Measurements from ENCODE around the gene RPL26. TPM values are rescaled to one million over a fixed set of nuclear protein-coding genes. Genes with fewer than 3 reads are reported as not detected.
A peak's percentile ranks its signal among the peaks of the same experiment; 100 is the strongest.
"Not testable (repeated sequence)": the region's sequence is repeated elsewhere in the genome, so short reads cannot be mapped to it uniquely, and the experiment has no call there.

RPL26 gene
- total RNA-seq, 1 donor from 2014 or later: 1,086 TPM

- TF ChIP-seq CTCF (IDR thresholded peaks at IDR 0.05): no peak
- H3K4me1 Mint-ChIP-seq (ENCODE audit: low read depth): peaks cover 33% of the 10 kb centered on the region
- peaks cover 2% of the 10 kb centered on the region for H3K36me3 Mint-ChIP-seq (ENCODE audit: low read depth)
- H3K27ac Mint-ChIP-seq (ENCODE audit: unreplicated experiment): peak overlapping the region; percentile 73
- peak overlapping the region; percentile 16 for H3K4me3 Mint-ChIP-seq (ENCODE audit: unreplicated experiment)
- H3K9me3 Mint-ChIP-seq (ENCODE audit: low read depth): peaks cover 4% of the 10 kb centered on the region
- no peaks in the 10 kb centered on the region for H3K27me3 Mint-ChIP-seq (ENCODE audit: low read depth)
- DNase-seq (ENCODE audit: low spot score): no peak
Measured at GRCh38 chr17:8359769-8360168, 23.2 kb downstream of the RPL26 start.

- no peaks in the 10 kb centered on the region for H3K27me3 Mint-ChIP-seq (ENCODE audit: low read depth)
- no peak for TF ChIP-seq CTCF (IDR thresholded peaks at IDR 0.05)
- peaks cover 4% of the 10 kb centered on the region for H3K9me3 Mint-ChIP-seq (ENCODE audit: low read depth)
- H3K4me1 Mint-ChIP-seq (ENCODE audit: low read depth): peaks cover 34% of the 10 kb centered on the region
- no peak overlapping the region for H3K4me3 Mint-ChIP-seq (ENCODE audit: unreplicated experiment)
- no peak for DNase-seq (ENCODE audit: low spot score)
- no peak overlapping the region for H3K27ac Mint-ChIP-seq (ENCODE audit: unreplicated experiment)
- no peaks in the 10 kb centered on the region for H3K36me3 Mint-ChIP-seq (ENCODE audit: low read depth)
Measured at GRCh38 chr17:8357910-8358309, 25.1 kb downstream of the RPL26 start.

- H3K27me3 Mint-ChIP-seq (ENCODE audit: low read depth): no peaks in the 10 kb centered on the region
- no peak overlapping the region for H3K27ac Mint-ChIP-seq (ENCODE audit: unreplicated experiment)
- peaks cover 4% of the 10 kb centered on the region for H3K9me3 Mint-ChIP-seq (ENCODE audit: low read depth)
- H3K4me3 Mint-ChIP-seq (ENCODE audit: unreplicated experiment): no peak overlapping the region
- H3K4me1 Mint-ChIP-seq (ENCODE audit: low read depth): peaks cover 4% of the 10 kb centered on the region
- no peaks in the 10 kb centered on the region for H3K36me3 Mint-ChIP-seq (ENCODE audit: low read depth)
- no peak for DNase-seq (ENCODE audit: low spot score)
- no peak for TF ChIP-seq CTCF (IDR thresholded peaks at IDR 0.05)
Measured at GRCh38 chr17:8354236-8354635, 28.8 kb downstream of the RPL26 start.

GRCh38 chr17:8353736-8354135, 29.3 kb downstream of the RPL26 start:
- H3K4me1 Mint-ChIP-seq (ENCODE audit: low read depth): peaks cover 4% of the 10 kb centered on the region
- H3K4me3 Mint-ChIP-seq (ENCODE audit: unreplicated experiment): no peak overlapping the region
- H3K27me3 Mint-ChIP-seq (ENCODE audit: low read depth): no peaks in the 10 kb centered on the region
- H3K9me3 Mint-ChIP-seq (ENCODE audit: low read depth): peaks cover 4% of the 10 kb centered on the region
- H3K27ac Mint-ChIP-seq (ENCODE audit: unreplicated experiment): no peak overlapping the region
- TF ChIP-seq CTCF (IDR thresholded peaks at IDR 0.05): no peak
- no peak for DNase-seq (ENCODE audit: low spot score)
- H3K36me3 Mint-ChIP-seq (ENCODE audit: low read depth): no peaks in the 10 kb centered on the region

- TF ChIP-seq CTCF (IDR thresholded peaks at IDR 0.05): no peak
- Mint-ChIP-seq H3K9me3 (ENCODE audit: low read depth) (no peaks in the 10 kb centered on the region), H3K36me3 (ENCODE audit: low read depth) (no peaks in the 10 kb centered on the region), H3K4me1 (ENCODE audit: low read depth) (peaks cover 4% of the 10 kb centered on the region), H3K27ac (ENCODE audit: unreplicated experiment) (no peak overlapping the region), H3K27me3 (ENCODE audit: low read depth) (peaks cover 13% of the 10 kb centered on the region), H3K4me3 (ENCODE audit: unreplicated experiment) (no peak overlapping the region)
- DNase-seq (ENCODE audit: low spot score): no peak
Measured at GRCh38 chr17:8350339-8350738, 32.7 kb downstream of the RPL26 start.

- DNase-seq (ENCODE audit: low spot score); H3K36me3 Mint-ChIP-seq (ENCODE audit: low read depth); H3K4me1 Mint-ChIP-seq (ENCODE audit: low read depth); H3K9me3 Mint-ChIP-seq (ENCODE audit: low read depth); H3K27ac Mint-ChIP-seq (ENCODE audit: unreplicated experiment); H3K4me3 Mint-ChIP-seq (ENCODE audit: unreplicated experiment): not testable (repeated sequence)
- H3K27me3 Mint-ChIP-seq (ENCODE audit: low read depth): peaks cover 15% of the 10 kb centered on the region
Measured at GRCh38 chr17:8347001-8347400, 36.0 kb downstream of the RPL26 start.
